ENCODE measurements around the gene SYNE2.

DNA sequence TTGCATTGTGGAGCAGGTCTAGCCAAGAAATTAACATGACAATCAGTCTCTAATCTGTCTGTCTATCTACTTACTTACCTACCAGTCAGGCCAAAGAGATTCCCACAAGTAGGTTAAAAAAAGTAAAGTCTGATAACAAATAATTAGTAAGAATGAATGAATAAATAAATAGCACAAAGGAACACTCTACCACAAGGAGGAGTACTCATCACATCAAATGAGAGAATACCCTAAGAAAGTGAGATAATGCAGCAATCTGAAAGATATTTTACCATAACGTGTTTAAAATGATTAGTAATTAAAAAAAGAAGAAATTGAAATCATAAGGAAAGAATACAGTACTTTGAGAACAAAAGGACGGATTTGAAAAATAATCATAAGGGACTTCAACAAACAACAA is 187.2 kb downstream of the SYNE2 start:
- TF ChIP-seq JUND (IDR thresholded peaks at IDR 0.05) = no peak
- TF ChIP-seq, protein P1, sequence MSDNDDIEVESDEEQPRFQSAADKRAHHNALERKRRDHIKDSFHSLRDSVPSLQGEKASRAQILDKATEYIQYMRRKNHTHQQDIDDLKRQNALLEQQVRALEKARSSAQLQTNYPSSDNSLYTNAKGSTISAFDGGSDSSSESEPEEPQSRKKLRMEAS (IDR thresholded peaks at IDR 0.05) = no peak

Measured in liver (tissue), 2 donors.